OCI-LY3 (cell line): ENCODE data around the gene MYADM.

Experiments
- EZH2phosphoT487 ChIP-seq: fragments of 200-600 bp; shearing (Covaris generic); IDR thresholded peaks from 2 replicates; pipeline ENCODE4 v1.6.1; 2018; ENCODE audit warnings: antibody characterized with exemption, mixed run types, low read depth
- TF ChIP-seq, protein P1 (sequence below): fragments of 200-600, 300-600 bp; sonication (generic); IDR thresholded peaks from 2 replicates; pipeline ENCODE4 v1.5.1; 2014; ENCODE audit warnings: antibody characterized with exemption, low read length, low read depth

DNA sequence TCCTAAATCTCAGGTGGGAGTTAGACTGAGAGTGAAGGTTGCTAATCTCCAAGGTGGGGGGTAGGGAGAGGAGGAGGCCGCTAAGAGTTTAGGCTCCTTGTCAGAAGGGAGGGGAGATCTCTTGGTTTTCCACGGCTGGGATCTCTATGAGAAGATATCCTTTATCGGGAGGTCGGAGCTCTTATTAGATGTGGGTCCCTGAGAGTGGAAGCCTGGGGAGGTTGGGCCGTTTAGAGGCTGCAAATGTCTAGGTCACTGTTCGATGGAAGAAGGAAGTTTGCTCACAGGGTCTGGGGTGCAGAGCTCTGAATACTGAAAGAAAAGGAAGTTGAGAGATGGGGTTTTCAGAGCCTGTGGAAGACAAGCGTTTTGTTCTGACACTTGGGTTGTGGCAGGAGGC lies 3.8 kb downstream of the MYADM start:
- TF ChIP-seq, protein P1, sequence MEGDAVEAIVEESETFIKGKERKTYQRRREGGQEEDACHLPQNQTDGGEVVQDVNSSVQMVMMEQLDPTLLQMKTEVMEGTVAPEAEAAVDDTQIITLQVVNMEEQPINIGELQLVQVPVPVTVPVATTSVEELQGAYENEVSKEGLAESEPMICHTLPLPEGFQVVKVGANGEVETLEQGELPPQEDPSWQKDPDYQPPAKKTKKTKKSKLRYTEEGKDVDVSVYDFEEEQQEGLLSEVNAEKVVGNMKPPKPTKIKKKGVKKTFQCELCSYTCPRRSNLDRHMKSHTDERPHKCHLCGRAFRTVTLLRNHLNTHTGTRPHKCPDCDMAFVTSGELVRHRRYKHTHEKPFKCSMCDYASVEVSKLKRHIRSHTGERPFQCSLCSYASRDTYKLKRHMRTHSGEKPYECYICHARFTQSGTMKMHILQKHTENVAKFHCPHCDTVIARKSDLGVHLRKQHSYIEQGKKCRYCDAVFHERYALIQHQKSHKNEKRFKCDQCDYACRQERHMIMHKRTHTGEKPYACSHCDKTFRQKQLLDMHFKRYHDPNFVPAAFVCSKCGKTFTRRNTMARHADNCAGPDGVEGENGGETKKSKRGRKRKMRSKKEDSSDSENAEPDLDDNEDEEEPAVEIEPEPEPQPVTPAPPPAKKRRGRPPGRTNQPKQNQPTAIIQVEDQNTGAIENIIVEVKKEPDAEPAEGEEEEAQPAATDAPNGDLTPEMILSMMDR: no peak
- TF ChIP-seq EZH2phosphoT487: no peak
